Activated CD4-positive, CD25-positive, alpha-beta regulatory T cell treated with anti-CD3 and anti-CD28 coated beads, Interleukin-2, amount 50 U/mL, for 24 hours (primary cell): ENCODE data around the gene DOCK3.
A peak's percentile ranks its signal among the peaks of the same experiment; 100 is the strongest.
"Not testable (repeated sequence)": the region's sequence is repeated elsewhere in the genome, so short reads cannot be mapped to it uniquely, and the experiment has no call there.

Source experiments
- ATAC-seq, 2 donors: fragments of 150-1000 bp; cut with Tn5 transposase; one replicate each; pipeline ENCODE4 v1.10.0; 2021; ENCODE audit warnings: mild to moderate bottlenecking in 1 of 2, moderate library complexity in 1 of 2

Gene DOCK3

GRCh38 chr3:51004235-51004634 is 329.5 kb downstream of the DOCK3 start:
- no peak for ATAC-seq

GRCh38 chr3:51024121-51024520 is 349.4 kb downstream of the DOCK3 start:
- no peak for ATAC-seq

GRCh38 chr3:51024765-51025632 is 350.3 kb downstream of the DOCK3 start:
- ATAC-seq: peak; percentile 95 to 96

- no peak for ATAC-seq
Measured at GRCh38 chr3:51031666-51032065, 356.9 kb downstream of the DOCK3 start.

GRCh38 chr3:51035630-51036029 is 360.9 kb downstream of the DOCK3 start:
- ATAC-seq: no peak

GRCh38 chr3:51044982-51045381 is 370.3 kb downstream of the DOCK3 start:
- peak; percentile 38 for ATAC-seq

GRCh38 chr3:51052562-51052961 is 377.8 kb downstream of the DOCK3 start:
- ATAC-seq: no peak

GRCh38 chr3:51057121-51057520 is 382.4 kb downstream of the DOCK3 start:
- ATAC-seq: no peak

GRCh38 chr3:51063053-51063452 is 388.3 kb downstream of the DOCK3 start:
- no peak for ATAC-seq

GRCh38 chr3:51075221-51075775 is 400.6 kb downstream of the DOCK3 start:
- no peak for ATAC-seq

- no peak for ATAC-seq
Measured at GRCh38 chr3:51082363-51082762, 407.6 kb downstream of the DOCK3 start.

- no peak for ATAC-seq
Measured at GRCh38 chr3:51083490-51083889, 408.8 kb downstream of the DOCK3 start.

GRCh38 chr3:51092141-51092540 is 417.4 kb downstream of the DOCK3 start:
- ATAC-seq: not testable (repeated sequence)

- ATAC-seq: not testable (repeated sequence)
Measured at GRCh38 chr3:51094838-51095237, 420.1 kb downstream of the DOCK3 start.

- no peak for ATAC-seq
Measured at GRCh38 chr3:51099794-51100535, 425.2 kb downstream of the DOCK3 start.

- no peak for ATAC-seq
Measured at GRCh38 chr3:51100536-51100851, 425.8 kb downstream of the DOCK3 start.

- ATAC-seq: no peak
Measured at GRCh38 chr3:51102396-51102795, 427.7 kb downstream of the DOCK3 start.

GRCh38 chr3:51106242-51106876 is 431.6 kb downstream of the DOCK3 start:
- no peak for ATAC-seq

- no peak for ATAC-seq
Measured at GRCh38 chr3:51110586-51110985, 435.9 kb downstream of the DOCK3 start.

- no peak for ATAC-seq
Measured at GRCh38 chr3:51122944-51123343, 448.2 kb downstream of the DOCK3 start.

GRCh38 chr3:51123531-51123930 is 448.8 kb downstream of the DOCK3 start:
- no peak for ATAC-seq

- ATAC-seq: not testable (repeated sequence)
Measured at GRCh38 chr3:51131607-51132006, 456.9 kb downstream of the DOCK3 start.

GRCh38 chr3:51137715-51138114 is 463.0 kb downstream of the DOCK3 start:
- no peak for ATAC-seq
